OCI-LY3 (cell line): ENCODE data around the gene QSER1.

Source experiments
- H2AFZ ChIP-seq: fragments of 200-600, 300-600 bp; shearing (Covaris generic); 2 replicates; pipeline ENCODE4 v1.6.0; 2014; ENCODE audit warnings: antibody characterized with exemption, low read depth, low read length
- H3K27ac ChIP-seq: fragments of 200-600, 300-600 bp; sonication (generic); 2 replicates; pipeline ENCODE4 v1.5.1; 2014; ENCODE audit warnings: mild to moderate bottlenecking, low read length, moderate library complexity, mixed read lengths
- H3K27me3 ChIP-seq: fragments of 200-600, 300-600 bp; sonication (generic); 2 replicates; pipeline ENCODE4 v1.6.1; 2014; ENCODE audit warnings: low read depth, low read length, mixed read lengths
- H3K36me3 ChIP-seq: fragments of 200-600, 300-600 bp; sonication (generic); replicated peaks from 2 replicates; pipeline ENCODE3; 2014; ENCODE audit warnings: low read depth, low read length, mixed read lengths
- H3K4me1 ChIP-seq: fragments of 300-600, 200-600 bp; sonication (generic); 2 replicates; pipeline ENCODE4 v1.6.1; 2014; ENCODE audit warnings: low read length, mixed read lengths
- H3K4me2 ChIP-seq: fragments of 200-600, 300-600 bp; sonication (generic); 2 replicates; pipeline ENCODE4 v1.6.1; 2014; ENCODE audit warnings: low read length, mixed read lengths
- H3K4me3 ChIP-seq: fragments of 300-600, 200-600 bp; sonication (generic); 2 replicates; pipeline ENCODE4 v1.5.1; 2014; ENCODE audit warnings: antibody characterized with exemption, mild to moderate bottlenecking, low read length, moderate library complexity
- H3K79me2 ChIP-seq: fragments of 300-600, 200-600 bp; shearing (Covaris generic); 2 replicates; pipeline ENCODE4 v1.6.1; 2014; ENCODE audit warnings: mild to moderate bottlenecking, low read length, mixed read lengths
- H3K9ac ChIP-seq: fragments of 300-600, 200-600 bp; shearing (Covaris generic); 2 replicates; pipeline ENCODE4 v1.6.0; 2014; ENCODE audit warnings: mild to moderate bottlenecking, low read length, moderate library complexity
- H3K9me3 ChIP-seq: fragments of 200-600, 300-600 bp; shearing (Covaris generic); 2 replicates; pipeline ENCODE4 v1.6.1; 2014; ENCODE audit warnings: low read length, mixed read lengths; ENCODE audit not compliant: insufficient read depth
- H4K20me1 ChIP-seq: fragments of 200-600, 300-600 bp; sonication (generic); 2 replicates; pipeline ENCODE4 v1.6.1; 2016; ENCODE audit warnings: low read length, mixed read lengths; ENCODE audit not compliant: insufficient read depth
- EZH2phosphoT487 ChIP-seq: fragments of 200-600 bp; shearing (Covaris generic); IDR thresholded peaks from 2 replicates; pipeline ENCODE4 v1.6.1; 2018; ENCODE audit warnings: antibody characterized with exemption, mixed run types, low read depth
- TF ChIP-seq, protein P1 (sequence below): fragments of 200-600, 300-600 bp; sonication (generic); IDR thresholded peaks from 2 replicates; pipeline ENCODE4 v1.5.1; 2014; ENCODE audit warnings: antibody characterized with exemption, low read length, low read depth

The QSER1 gene

DNA sequence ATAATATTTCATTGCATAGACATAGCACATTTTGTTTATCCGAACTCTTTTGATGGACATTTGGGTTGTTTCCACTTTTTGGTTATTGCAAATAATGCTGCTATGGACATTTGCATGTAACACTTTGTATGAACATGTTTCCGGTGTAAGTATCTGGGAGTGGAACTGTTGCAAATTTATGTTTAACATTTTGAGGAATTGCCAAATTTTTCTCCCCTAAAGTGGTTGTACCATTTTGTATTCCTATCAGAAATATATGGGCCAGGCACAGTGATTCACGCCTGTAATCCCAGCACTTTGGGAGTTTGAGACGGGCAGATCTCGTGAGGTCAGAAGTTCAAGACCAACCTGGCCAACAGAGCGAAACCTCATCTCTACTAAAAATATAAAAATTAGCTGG lies 16.0 kb downstream of the QSER1 start:
- Histone ChIP-seq H2AFZ (no peak overlapping the region), H3K36me3 (peaks cover 2% of the 10 kb centered on the region), H3K9me3 (no peaks in the 10 kb centered on the region), H3K79me2 (peaks cover 79% of the 10 kb centered on the region), H4K20me1 (peaks cover 30% of the 10 kb centered on the region), H3K4me1 (no peaks in the 10 kb centered on the region), H3K27ac (no peak overlapping the region), H3K9ac (no peak overlapping the region), H3K4me3 (no peak overlapping the region), H3K4me2 (no peak overlapping the region), H3K27me3 (no peaks in the 10 kb centered on the region)
- TF ChIP-seq, protein P1, sequence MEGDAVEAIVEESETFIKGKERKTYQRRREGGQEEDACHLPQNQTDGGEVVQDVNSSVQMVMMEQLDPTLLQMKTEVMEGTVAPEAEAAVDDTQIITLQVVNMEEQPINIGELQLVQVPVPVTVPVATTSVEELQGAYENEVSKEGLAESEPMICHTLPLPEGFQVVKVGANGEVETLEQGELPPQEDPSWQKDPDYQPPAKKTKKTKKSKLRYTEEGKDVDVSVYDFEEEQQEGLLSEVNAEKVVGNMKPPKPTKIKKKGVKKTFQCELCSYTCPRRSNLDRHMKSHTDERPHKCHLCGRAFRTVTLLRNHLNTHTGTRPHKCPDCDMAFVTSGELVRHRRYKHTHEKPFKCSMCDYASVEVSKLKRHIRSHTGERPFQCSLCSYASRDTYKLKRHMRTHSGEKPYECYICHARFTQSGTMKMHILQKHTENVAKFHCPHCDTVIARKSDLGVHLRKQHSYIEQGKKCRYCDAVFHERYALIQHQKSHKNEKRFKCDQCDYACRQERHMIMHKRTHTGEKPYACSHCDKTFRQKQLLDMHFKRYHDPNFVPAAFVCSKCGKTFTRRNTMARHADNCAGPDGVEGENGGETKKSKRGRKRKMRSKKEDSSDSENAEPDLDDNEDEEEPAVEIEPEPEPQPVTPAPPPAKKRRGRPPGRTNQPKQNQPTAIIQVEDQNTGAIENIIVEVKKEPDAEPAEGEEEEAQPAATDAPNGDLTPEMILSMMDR = no peak
- no peak for TF ChIP-seq EZH2phosphoT487

DNA sequence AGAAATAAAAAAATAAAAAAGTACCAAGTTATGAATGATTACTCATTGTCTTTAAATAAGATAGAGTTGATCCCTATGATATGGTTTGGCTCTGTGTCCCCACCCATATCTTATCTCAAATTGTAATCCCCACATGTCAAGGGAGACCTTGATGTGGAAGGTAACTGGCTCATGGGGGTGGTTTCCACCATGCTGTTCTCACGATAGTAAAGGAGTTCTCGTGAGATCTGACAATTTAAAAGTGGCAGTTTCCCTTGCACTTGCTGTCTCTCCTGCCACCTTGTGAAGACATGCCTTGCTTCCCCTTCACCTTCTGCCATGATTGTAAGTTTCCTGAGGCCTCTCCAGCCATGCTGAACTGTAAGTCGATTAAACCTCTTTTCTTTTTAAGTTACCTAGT lies 18.8 kb downstream of the QSER1 start:
- no peaks in the 10 kb centered on the region for H3K4me1 ChIP-seq
- no peak overlapping the region for H3K27ac ChIP-seq
- H3K79me2 ChIP-seq = peaks cover 73% of the 10 kb centered on the region
- peaks cover 2% of the 10 kb centered on the region for H3K36me3 ChIP-seq
- H3K4me2 ChIP-seq = no peak overlapping the region
- no peak overlapping the region for H3K4me3 ChIP-seq
- no peaks in the 10 kb centered on the region for H3K9me3 ChIP-seq
- no peaks in the 10 kb centered on the region for H3K27me3 ChIP-seq
- peaks cover 21% of the 10 kb centered on the region; the same call in 1 of the 2 replicates for H4K20me1 ChIP-seq
- no peak overlapping the region for H2AFZ ChIP-seq
- H3K9ac ChIP-seq = no peak overlapping the region
- TF ChIP-seq EZH2phosphoT487 = no peak
- TF ChIP-seq, protein P1 = no peak

DNA sequence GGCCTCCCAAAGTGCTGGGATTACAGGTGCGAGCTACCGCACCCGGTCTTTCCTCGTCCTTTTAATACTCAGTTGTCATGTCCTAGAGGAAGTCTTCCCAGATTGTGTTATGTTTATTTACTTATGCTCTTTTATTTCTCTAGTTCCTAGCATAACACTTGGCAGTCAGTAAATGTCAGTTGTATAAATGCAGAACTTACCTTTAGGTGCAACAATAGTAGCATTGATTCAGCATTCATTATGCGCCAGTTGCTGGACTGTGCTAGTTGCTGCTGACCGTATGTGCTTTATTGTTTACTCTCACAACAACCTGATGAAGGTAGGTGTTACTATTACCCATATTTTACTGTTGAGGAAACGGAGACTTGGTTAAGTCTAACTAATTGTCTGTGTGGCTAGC lies 20.8 kb downstream of the QSER1 start:
- H3K79me2 ChIP-seq = peaks cover 70% of the 10 kb centered on the region

DNA sequence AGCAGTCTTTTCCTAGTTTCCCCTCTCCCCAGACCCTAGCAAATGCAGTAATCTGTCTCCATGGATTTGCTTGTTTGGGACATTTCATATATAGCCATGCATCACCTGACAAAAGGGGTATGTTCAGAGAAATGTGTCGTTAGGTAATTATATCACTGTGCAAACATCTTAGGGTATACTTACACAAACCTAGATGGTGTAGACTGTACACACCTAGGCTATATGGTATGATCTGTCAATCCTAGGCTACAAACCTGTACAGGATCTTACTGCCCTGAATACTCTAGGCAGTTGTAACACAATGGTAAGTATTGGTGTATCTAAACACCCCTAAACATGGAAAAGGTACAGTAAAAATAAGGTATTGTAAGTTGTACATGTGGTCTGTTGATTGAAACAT lies 23.8 kb downstream of the QSER1 start:
- H3K79me2 ChIP-seq = peaks cover 67% of the 10 kb centered on the region
- no peak overlapping the region for H3K9ac ChIP-seq
- peaks cover 24% of the 10 kb centered on the region for H4K20me1 ChIP-seq
- TF ChIP-seq EZH2phosphoT487 = no peak
- TF ChIP-seq, protein P1 = no peak
- no peaks in the 10 kb centered on the region for H3K27me3 ChIP-seq
- H3K27ac ChIP-seq = no peak overlapping the region
- no peaks in the 10 kb centered on the region for H3K4me1 ChIP-seq
- no peak overlapping the region for H2AFZ ChIP-seq
- H3K4me2 ChIP-seq = no peak overlapping the region
- peaks cover 2% of the 10 kb centered on the region for H3K36me3 ChIP-seq
- no peaks in the 10 kb centered on the region for H3K9me3 ChIP-seq
- H3K4me3 ChIP-seq = no peak overlapping the region

More for the DNA sequence above, 20.8 kb downstream of the QSER1 start:
- no peaks in the 10 kb centered on the region for H3K4me1 ChIP-seq
- H3K4me2 ChIP-seq = no peak overlapping the region
- H3K27me3 ChIP-seq = no peaks in the 10 kb centered on the region
- no peak for TF ChIP-seq EZH2phosphoT487
- H4K20me1 ChIP-seq = peaks cover 24% of the 10 kb centered on the region
- H3K27ac ChIP-seq = no peak overlapping the region
- no peak overlapping the region for H2AFZ ChIP-seq
- H3K36me3 ChIP-seq = peaks cover 2% of the 10 kb centered on the region
- no peaks in the 10 kb centered on the region for H3K9me3 ChIP-seq
- H3K9ac ChIP-seq = no peak overlapping the region
- no peak overlapping the region for H3K4me3 ChIP-seq

DNA sequence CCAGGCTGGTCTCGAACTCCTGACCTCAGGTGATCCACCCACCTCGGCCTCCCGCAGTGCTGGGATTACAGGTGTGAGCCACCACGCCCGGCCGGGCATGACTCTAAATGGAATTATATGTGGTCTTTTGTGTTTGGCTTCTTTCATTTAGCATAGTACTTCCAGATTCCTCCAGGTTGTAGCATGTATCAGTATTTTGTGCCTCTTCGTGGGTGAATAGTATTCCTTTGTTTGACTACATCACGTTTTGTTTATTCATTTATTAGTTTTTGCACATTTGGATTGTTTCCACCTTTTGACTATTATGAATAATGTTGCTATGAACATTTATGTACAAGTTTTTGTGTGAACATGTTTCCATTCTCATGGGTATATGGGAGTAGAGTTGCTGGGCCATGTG lies 24.4 kb downstream of the QSER1 start:
- Histone ChIP-seq H2AFZ (no peak overlapping the region), H3K4me1 (no peaks in the 10 kb centered on the region), H3K27ac (no peak overlapping the region), H3K27me3 (no peaks in the 10 kb centered on the region), H3K4me3 (no peak overlapping the region), H3K9me3 (no peaks in the 10 kb centered on the region), H3K9ac (no peak overlapping the region), H3K36me3 (peaks cover 1% of the 10 kb centered on the region), H3K79me2 (peaks cover 67% of the 10 kb centered on the region), H3K4me2 (no peak overlapping the region), H4K20me1 (peaks cover 18% of the 10 kb centered on the region)
- TF ChIP-seq EZH2phosphoT487 = no peak
- TF ChIP-seq, protein P1 = no peak
